Ishikawa (cell line): Measurements from ENCODE around the gene PLEK.

Experiments used
- CEBPB ChIP-seq: IDR thresholded peaks from 2 replicates; pipeline ENCODE4 v1.6.1; 2012
- CREB1 ChIP-seq: IDR thresholded peaks from 2 replicates; pipeline ENCODE4 v1.6.1; 2012; ENCODE audit warnings: low read depth
- EGR1 ChIP-seq: IDR thresholded peaks from 2 replicates; pipeline ENCODE4 v1.6.1; 2012
- EP300 ChIP-seq: IDR thresholded peaks from 2 replicates; pipeline ENCODE4 v1.6.1; 2012; ENCODE audit warnings: borderline replicate concordance
- FOXM1 ChIP-seq: IDR thresholded peaks from 2 replicates; pipeline ENCODE4 v1.6.1; 2012; ENCODE audit warnings: low read depth, borderline replicate concordance
- MAX ChIP-seq: IDR thresholded peaks from 2 replicates; pipeline ENCODE4 v1.6.1; 2012
- NFIC ChIP-seq: IDR thresholded peaks from 2 replicates; pipeline ENCODE4 v1.6.1; 2012
- RAD21 ChIP-seq: IDR thresholded peaks from 2 replicates; pipeline ENCODE4 v1.6.1; 2012; ENCODE audit warnings: low read depth
- REST ChIP-seq: IDR thresholded peaks from 2 replicates; pipeline ENCODE4 v1.6.1; 2012; ENCODE audit warnings: low read depth, mild to moderate bottlenecking
- TAF1 ChIP-seq: IDR thresholded peaks from 2 replicates; pipeline ENCODE4 v1.6.1; 2012; ENCODE audit warnings: low read depth, mild to moderate bottlenecking
- TCF12 ChIP-seq: IDR thresholded peaks from 2 replicates; pipeline ENCODE4 v1.6.1; 2012; ENCODE audit warnings: low read depth
- TEAD4 ChIP-seq: IDR thresholded peaks from 2 replicates; pipeline ENCODE4 v1.6.1; 2012
- USF1 ChIP-seq: IDR thresholded peaks from 2 replicates; pipeline ENCODE4 v1.6.1; 2012
- YY1 ChIP-seq: IDR thresholded peaks from 2 replicates; pipeline ENCODE4 v1.6.1; 2012; ENCODE audit warnings: low read depth
- ZBTB7A ChIP-seq: IDR thresholded peaks from 2 replicates; pipeline ENCODE4 v1.6.1; 2012; ENCODE audit warnings: low read depth

PLEK gene

GRCh38 chr2:68390114-68390513 is 25.0 kb downstream of the PLEK start:
- no peak for TF ChIP-seq TEAD4
- no peak for TF ChIP-seq YY1
- TF ChIP-seq EP300, result no peak
- no peak for TF ChIP-seq FOXM1
- TF ChIP-seq TAF1, result no peak
- TF ChIP-seq TCF12, result no peak
- no peak for TF ChIP-seq REST
- TF ChIP-seq EGR1, result no peak
- no peak for TF ChIP-seq NFIC
- TF ChIP-seq MAX, result no peak
- no peak for TF ChIP-seq CEBPB
- no peak for TF ChIP-seq ZBTB7A
- no peak for TF ChIP-seq CREB1
- no peak for TF ChIP-seq RAD21
- TF ChIP-seq USF1, result no peak

- TF ChIP-seq CEBPB (no peak), EP300 (no peak), YY1 (no peak), FOXM1 (no peak), MAX (no peak), TCF12 (no peak), NFIC (no peak), REST (no peak), USF1 (no peak), RAD21 (no peak), TAF1 (no peak), ZBTB7A (no peak), CREB1 (no peak), EGR1 (no peak), TEAD4 (no peak)
These were observed 25.5 kb downstream of the PLEK start for GRCh38 chr2:68390586-68390985.

GRCh38 chr2:68391099-68391498 is 26.0 kb downstream of the PLEK start:
- TF ChIP-seq USF1 (no peak), MAX (no peak)

GRCh38 chr2:68391869-68392268 is 26.8 kb downstream of the PLEK start:
- TF ChIP-seq MAX (no peak), TEAD4 (no peak), EGR1 (no peak), CEBPB (no peak), USF1 (no peak), NFIC (no peak), YY1 (no peak), EP300 (no peak), FOXM1 (no peak), REST (no peak)
